SIG-M5 treated with dmso at 0.1 percent for 504 hours (cell line): Measurements from ENCODE around the gene SLC25A25.
A peak's percentile ranks its signal among the peaks of the same experiment; 100 is the strongest.

Experiments used
- DNase-seq: peaks from one replicate; lab custom pipeline; 2025; ENCODE audit not compliant: unreplicated experiment; lab: John Stamatoyannopoulos, UW

Gene SLC25A25

GRCh38 chr9:128072144-128073021 is 4.4 kb downstream of the SLC25A25 start:
- DNase-seq, result peak; percentile 91

GRCh38 chr9:128073253-128073886 is 5.3 kb downstream of the SLC25A25 start:
- DNase-seq, result no peak

- no peak for DNase-seq
Observed at GRCh38 chr9:128077847-128078503, 9.9 kb downstream of the SLC25A25 start.

GRCh38 chr9:128078504-128079434 is 10.7 kb downstream of the SLC25A25 start:
- peak; percentile 39 for DNase-seq

- no peak for DNase-seq
Observed at GRCh38 chr9:128080206-128080605, 12.2 kb downstream of the SLC25A25 start.

- no peak for DNase-seq
Observed at GRCh38 chr9:128081056-128081455, 13.0 kb downstream of the SLC25A25 start.

- no peak for DNase-seq
Observed at GRCh38 chr9:128082151-128082550, 14.1 kb downstream of the SLC25A25 start.

- DNase-seq, result no peak
Observed at GRCh38 chr9:128084746-128085145, 16.7 kb downstream of the SLC25A25 start.

GRCh38 chr9:128085943-128086342 is 17.9 kb downstream of the SLC25A25 start:
- DNase-seq, result no peak

- no peak for DNase-seq
Observed at GRCh38 chr9:128087262-128087661, 19.2 kb downstream of the SLC25A25 start.

- DNase-seq, result no peak
Observed at GRCh38 chr9:128088253-128088945, 20.4 kb downstream of the SLC25A25 start.

GRCh38 chr9:128089299-128089698 is 21.3 kb downstream of the SLC25A25 start:
- no peak for DNase-seq

GRCh38 chr9:128091144-128091543 is 23.1 kb downstream of the SLC25A25 start:
- no peak for DNase-seq

- no peak for DNase-seq
Observed at GRCh38 chr9:128091571-128091970, 23.5 kb downstream of the SLC25A25 start.

- DNase-seq, result no peak
Observed at GRCh38 chr9:128092199-128092977, 24.4 kb downstream of the SLC25A25 start.

- no peak for DNase-seq
Observed at GRCh38 chr9:128093011-128093410, 25.0 kb downstream of the SLC25A25 start.

- DNase-seq, result peak; percentile 95
Observed at GRCh38 chr9:128094166-128094949, 26.3 kb downstream of the SLC25A25 start.

- DNase-seq, result no peak
Observed at GRCh38 chr9:128094950-128095544, 27.0 kb downstream of the SLC25A25 start.
